SW480 (cell line): ENCODE data around the gene CLEC18C.
"Not testable (repeated sequence)": the region's sequence is repeated elsewhere in the genome, so short reads cannot be mapped to it uniquely, and the experiment has no call there.

Experiments
- DNase-seq: peaks from one replicate; pipeline ENCODE4 v3.0.0-alpha.2; 2016; ENCODE audit warnings: low spot score

The CLEC18C gene

GRCh38 chr16:70206382-70206781 is 32.8 kb downstream of the CLEC18C start:
- not testable (repeated sequence) for DNase-seq

- not testable (repeated sequence) for DNase-seq
These were observed 45.0 kb downstream of the CLEC18C start for GRCh38 chr16:70218586-70218985.

GRCh38 chr16:70222574-70222973 is 49.0 kb downstream of the CLEC18C start:
- DNase-seq = not testable (repeated sequence)

GRCh38 chr16:70223216-70223615 is 49.6 kb downstream of the CLEC18C start:
- not testable (repeated sequence) for DNase-seq

- not testable (repeated sequence) for DNase-seq
These were observed 50.5 kb downstream of the CLEC18C start for GRCh38 chr16:70223971-70224513.

- not testable (repeated sequence) for DNase-seq
These were observed 51.1 kb downstream of the CLEC18C start for GRCh38 chr16:70224645-70225044.

- DNase-seq = not testable (repeated sequence)
These were observed 51.8 kb downstream of the CLEC18C start for GRCh38 chr16:70225430-70225829.

- DNase-seq = not testable (repeated sequence)
These were observed 52.4 kb downstream of the CLEC18C start for GRCh38 chr16:70226024-70226423.

GRCh38 chr16:70231831-70232230 is 58.2 kb downstream of the CLEC18C start:
- DNase-seq = not testable (repeated sequence)
